NCI-H82 (cell line): Measurements from ENCODE around the gene TEX22.

Source experiments
- DNase-seq: peaks from one replicate; lab custom pipeline; 2025; lab: John Stamatoyannopoulos, UW

TEX22 gene

DNA sequence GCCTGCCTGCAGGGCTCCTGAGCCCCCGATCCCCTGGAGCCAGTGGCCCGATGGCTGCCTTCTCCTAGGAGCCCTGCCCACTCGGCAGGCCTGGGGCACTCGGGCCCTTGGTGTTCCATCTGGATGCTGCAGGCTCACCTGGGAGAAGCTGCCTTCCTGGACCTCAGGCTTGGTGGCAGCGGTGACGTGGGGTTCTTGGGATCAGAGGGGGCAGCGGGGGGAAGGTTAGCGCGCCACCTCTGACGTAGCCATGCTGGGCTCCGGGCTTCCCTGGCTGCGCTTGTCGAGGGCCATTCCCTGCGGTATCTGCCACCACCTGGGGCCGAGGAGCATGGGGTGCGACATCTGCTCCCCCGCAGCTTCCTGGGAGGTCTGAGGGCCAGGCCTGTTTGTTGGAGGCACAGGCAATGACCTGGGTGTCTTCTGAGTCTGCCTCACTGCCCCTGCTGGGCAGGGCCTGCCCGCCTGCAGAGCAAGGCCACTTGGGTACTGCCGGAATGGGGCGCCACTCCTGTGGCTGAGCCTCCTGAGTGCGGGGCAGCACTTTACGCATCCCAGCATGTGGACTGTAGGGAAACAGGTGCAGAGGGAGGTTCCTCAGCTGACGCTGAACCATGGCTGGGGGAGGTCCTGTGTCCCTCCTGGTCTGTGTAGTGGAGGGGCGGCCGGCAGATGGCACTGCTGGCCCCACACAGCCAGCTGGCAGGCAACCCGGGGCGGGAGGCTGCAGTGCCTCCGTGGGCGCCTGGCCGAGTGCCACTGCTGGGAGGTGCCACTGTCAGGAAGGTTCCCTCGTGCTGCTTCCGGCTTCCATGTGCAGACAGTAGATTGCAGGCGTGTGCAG lies 41.6 kb downstream of the TEX22 start:
- DNase-seq, result no peak

DNA sequence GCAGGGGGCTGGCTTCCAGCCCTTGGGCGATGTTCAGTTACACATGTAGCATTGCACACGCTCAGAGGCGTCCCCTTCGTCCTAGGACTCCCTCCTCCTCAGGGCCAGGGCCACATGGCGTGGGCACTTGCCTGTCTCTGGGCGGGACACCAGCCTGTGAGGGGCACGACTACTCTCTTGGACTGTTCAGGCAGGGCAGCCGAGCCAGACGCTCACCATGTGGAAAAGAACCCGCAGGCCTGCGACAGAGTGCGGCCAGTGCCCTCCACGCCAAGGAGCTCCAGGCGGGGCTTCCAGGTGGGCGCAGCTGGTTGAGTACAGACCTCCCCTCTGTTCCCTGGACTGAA lies 42.2 kb downstream of the TEX22 start:
- no peak for DNase-seq

DNA sequence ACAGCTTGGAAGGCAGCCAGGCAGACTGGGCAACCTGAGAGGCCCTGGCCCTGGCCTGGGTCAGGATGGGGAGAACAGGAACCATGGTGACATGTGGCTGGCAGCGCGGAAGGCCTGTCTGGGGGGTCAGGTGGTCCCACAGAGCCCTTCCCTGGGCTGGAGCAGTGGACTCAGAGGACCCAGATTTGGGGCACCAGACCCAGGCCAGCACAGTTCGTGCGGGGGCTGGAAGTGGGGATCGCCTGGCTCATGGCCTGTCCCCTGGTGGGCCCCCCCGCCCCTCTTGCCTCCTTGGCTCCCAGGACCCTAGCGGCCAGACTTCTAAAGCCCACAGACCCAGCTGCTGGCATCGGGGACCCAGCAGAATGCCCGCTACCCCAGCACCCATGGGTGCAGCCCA lies 42.7 kb downstream of the TEX22 start:
- no peak for DNase-seq

DNA sequence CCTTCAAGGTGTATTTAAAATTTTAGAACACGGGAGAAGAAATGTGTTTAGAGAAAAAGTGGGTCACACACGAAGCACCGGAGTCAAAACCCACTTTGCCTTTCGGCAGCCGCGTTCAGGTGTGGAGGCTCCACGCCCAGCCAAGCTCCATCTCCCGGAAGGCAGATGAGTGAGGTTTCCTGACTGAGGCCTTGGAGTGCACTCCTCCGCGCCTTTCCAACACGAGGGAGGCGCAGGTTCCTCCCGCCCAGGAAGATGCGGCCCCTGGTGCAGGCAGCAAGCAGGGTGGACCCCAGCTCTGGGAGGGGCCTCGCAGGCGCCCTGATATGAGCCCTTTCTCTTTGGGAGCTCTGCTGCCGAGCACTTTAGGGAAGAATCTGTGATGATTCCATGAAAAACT lies 43.8 kb downstream of the TEX22 start:
- no peak for DNase-seq

DNA sequence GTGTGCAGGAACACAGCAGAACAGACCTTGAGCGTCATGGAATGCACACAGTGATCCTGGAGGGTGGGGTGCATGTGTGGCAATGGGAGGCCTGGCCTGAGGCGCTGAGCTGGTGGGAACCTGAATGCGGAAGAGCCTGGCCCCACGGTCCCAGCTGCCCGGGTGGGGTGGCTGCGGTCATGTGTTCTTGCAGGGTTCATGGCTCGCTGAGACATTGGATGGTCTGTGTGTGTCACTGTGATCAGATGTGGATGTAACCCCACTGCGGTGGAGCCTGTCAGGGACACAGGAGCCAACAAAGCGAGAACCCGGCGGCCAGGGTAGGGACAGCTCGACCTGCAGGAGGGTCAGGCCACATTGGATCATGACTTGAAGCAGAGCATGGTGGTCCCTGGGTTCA lies 44.5 kb downstream of the TEX22 start:
- DNase-seq, result no peak

DNA sequence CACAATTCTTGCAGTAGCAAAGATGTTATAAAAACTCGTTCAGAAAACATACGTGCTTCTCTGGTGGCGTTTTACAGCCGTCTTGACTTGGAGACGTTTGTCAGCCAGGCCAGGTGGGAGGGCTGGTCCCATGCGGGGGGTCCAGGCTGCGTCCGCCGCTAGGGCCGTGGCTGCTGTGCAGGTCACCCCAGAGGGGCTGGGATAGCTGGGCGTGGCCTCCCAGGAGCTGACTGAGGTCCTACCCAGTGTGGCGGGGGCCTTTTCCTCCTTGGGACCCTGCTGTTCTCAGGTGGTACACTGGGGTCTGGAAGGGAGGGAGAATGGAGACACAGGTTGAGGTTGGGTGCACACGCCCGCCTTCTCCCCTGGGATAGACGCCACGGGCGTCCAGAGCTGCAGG lies 46.5 kb downstream of the TEX22 start:
- no peak for DNase-seq

DNA sequence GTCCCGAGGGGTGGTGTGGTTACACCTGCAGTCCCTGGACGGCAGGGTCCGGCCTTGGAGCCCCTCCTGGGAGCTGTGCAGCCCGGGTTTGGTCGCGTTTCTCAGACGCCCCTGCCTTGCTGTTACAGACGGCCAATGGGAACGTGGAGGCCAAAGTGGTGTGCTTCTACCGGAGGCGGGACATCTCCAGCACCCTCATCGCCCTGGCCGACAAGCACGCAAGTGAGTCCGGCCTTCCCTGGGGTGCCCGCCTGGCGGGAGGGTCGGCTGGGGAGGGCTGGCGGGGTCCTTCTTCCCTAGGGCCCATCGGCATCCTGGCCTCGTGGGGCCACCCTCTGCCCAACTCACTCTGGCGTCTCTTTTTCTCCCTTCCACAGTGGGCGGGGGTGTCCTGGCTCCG lies 47.0 kb downstream of the TEX22 start:
- no peak for DNase-seq

DNA sequence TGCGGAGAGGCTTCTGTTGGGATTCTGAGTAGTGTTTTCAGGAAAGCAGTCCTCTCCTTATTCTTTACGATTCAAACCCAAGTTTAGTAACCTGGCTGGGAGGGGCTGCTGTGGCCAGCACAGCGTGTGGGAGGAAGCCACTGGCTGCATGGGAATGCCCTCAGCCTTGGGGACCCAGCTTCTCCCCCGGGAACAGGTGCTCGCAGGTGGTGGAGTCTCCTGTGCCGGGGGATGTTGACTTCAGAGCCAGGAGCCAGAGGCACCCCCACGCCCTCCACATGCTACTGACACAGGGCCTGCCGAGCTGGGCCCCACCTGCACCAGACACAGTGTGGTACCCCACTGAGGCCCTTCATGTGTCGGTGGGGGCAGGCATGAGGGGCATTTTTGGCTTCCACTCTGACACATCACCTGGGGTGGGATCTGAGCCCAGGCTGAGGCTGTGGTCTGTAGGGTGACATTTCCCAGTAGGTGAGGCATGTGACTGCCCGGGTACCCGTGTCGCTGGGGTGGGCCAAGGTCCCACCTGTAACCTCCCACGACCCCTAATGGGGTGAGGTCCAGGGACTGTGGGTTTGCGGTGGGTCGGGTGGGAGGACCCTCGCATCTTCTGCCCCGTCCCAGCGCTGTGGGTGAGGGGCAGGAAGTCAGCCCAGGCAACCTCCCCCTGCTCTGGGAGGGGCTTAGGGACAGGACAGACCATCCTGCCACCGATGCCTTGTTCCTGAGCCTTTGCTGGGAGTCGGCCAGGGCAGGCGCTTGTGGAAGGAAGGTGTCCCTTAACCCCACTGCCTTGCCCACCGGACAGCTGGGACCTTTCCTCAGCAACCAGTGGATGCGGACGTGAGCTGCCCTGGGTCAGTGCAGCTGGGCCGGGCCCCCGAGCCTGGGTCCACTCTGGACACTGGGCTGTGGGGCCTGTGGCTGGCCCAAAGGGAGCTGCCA lies 47.8 kb downstream of the TEX22 start:
- DNase-seq, result no peak

DNA sequence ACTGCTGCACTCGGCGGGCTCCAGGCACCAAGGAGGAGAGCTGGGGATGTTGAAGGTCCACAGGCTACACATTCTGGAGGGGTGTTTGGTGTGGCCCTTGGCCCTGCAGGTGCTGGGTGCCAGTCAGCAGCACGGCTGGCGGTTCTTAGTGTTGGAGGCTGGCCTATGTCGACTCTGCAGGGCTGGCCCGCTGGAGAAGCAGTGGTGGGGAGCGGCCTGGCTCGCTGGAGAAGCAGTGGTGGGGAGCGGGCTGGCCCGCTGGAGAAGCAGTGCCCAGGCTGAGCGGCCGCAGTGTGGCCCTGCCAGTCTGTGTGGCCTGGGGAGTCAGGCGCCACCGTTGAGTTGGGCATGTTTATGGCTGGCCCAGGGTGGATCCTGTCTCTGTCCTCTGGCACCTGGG lies 48.6 kb downstream of the TEX22 start:
- DNase-seq, result no peak

DNA sequence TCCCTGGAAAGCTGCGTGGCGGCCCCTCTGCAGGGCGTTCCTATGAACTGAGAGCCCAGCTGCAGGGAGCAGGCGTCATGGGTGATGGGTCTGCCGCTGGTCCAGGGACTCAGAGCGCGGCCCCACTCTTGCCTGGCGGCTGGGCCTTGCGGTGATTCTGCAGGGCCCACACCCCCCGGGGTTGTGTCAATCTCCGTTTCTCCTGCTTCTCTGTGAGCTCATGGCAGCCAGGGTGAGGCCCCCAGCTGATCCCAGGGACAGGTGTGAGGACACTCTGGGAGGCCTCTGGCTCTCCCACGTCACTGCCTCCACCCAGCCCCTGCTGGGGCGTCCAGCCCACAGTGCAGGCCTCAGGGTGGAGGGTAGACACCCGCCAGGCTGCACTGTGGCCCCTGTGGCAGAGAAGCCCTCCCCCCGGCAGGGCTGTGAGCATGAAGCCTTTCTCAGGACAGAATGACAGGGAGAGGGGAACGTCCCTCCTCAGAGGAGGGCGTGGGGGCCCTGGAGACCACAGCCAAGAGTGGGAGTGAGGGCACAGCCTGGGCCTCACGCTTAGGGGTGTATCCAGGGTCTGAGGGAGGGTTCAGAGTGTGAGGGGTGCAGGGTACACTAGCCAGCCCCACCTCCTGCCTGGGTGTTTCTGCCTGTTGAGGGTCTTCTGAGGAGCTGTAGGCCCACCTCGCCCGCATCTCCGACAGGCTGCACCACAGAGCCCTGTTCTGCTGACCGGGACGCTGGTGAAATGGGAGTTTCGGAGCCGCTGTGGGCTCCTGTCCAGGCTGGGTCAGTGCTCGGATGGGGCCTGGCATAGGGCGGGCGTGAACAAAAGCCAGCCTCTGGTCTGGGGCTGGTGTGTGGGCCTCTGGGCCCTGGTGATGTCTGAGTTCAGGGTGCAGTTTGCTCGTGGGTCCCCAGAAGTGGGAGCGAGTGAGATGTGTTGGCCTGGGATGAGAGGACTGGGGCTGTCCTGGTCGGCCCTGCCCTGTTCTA lies 49.6 kb downstream of the TEX22 start:
- DNase-seq, result no peak

DNA sequence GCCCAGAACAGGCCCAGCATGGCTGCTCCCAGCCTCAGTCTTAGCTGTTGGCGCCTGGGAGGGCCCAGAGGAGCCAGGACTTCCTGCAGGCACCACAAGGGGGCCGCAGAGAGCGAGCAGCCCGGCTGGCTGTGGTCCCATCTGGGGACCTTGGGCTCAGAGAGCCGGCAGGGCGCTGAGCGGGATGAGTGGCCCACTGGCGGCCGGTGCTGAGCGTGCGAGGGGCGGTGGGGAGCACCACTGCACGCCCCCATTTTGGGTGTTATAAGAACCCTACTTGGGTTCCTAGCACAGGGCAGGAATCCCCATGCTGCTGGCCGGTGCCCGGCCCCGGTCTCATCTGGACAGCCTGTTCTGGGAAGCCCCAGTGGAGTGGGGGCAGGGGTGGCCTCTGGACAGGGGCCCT lies 50.4 kb downstream of the TEX22 start:
- DNase-seq, result peak; percentile 61

DNA sequence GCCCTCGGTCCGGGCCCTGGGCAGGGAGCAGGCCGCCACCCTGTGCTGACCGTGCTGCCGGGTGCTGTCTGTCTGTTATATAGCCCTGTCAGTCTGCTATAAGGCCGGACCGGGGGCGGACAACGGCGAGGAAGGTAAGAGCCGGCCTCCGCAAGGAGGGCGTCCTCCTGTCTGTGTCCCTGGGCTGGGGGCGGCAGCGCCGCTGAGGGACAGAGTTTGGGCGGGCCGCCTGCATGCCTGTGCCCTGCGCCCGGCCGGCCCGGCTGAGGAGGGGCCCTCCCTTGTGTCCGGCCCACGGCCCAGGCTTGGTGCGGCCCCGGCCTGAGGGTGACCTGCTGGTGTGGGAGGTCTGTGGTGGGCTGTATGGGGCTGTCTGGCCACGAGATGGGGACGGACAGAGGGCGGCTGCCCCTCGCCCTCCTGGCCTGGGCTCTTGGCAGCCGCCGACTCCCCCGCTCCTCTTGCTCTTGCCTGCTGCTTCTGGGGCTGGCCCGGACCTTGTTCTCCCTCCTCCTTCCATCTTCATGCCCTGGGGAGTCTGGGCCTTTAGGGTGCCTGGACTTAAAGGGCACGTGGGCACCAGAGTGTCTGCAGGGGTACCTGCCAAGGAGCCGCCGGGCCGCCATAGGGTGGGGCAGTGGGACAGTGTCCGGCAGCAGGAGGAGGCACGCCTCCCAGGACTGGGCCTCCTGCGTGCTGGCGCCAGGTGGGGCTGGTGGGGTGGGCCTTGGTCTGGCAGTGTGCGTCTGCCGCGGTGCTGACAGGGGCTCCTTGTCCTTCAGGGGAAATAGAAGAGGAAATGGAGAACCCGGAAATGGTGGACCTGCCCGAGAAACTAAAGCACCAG lies 51.2 kb downstream of the TEX22 start:
- DNase-seq, result no peak

DNA sequence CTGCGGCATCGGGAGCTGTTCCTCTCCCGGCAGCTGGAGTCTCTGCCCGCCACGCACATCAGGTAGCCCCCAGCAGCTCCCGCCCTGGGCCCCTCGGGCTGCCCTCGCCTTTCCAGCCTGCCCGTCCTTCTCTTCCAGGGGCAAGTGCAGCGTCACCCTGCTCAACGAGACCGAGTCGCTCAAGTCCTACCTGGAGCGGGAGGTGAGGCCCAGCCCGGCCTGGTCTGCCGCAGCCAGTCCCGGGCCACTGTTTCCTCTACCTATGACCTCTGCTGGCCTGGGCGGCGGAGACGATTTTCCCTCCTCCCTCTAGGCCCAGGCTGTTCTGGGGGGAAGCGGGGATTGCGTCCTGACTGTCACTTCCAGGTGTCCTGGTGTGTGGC lies 51.8 kb downstream of the TEX22 start:
- no peak for DNase-seq

DNA sequence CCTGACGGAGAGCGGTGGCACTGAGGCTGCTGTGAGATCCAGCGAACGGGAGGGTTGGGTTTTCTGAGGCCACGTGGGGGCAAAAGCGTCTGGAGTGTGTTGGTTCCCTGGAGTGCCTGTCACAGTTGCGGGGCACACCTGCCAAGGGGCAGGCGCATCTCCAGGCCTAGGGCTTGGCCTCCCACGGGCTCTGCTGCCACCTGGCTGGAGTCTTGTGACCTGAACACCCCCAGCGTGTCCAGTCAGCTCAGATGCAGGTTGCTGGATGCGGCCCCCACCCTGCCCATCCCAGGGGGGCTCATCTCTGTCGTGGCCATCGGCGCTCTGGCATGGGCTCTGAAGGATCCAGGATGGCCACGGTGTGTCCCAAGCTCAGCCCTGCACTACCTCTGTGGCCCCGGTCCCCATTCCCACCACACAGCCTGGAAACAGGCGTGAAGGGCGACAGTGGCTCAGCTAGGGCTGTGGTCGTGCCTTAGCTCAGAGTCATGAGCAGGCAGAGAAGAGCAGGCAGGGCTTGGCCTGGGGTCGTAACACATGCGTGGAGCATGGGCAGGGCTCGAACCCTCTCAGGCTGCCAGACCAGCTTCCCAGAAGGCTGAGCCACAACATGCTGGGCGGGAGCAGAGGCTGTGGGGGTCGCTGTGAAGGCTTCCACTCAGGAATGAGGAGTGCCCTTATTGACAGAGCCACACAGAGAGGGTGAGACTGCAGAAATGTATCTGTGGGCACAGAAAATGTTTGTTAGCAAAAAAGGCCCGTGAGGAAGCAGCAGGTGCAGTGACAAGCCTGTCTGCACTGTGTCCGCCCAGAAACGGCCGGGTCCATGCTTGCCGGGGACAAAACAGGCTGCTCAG lies 52.8 kb downstream of the TEX22 start:
- no peak for DNase-seq

DNA sequence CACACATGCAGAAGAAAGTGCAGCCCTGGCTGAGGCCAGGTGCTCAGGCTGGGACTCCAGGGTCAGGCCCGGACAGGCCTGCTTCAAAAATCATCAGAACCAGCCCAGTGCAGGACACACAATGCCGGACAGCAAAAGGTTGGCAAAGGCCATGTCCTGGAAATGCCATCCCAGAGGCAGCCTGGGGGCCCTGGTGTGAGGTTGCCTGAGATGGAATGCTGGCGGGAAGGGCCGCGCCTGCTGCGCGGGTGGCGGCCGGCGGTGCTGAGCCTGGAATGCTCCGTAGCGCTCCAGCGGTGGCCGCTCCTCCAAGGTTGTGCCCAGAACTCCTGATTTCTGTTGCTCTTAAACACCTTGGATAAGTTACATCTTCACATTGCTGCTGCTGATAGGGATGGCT lies 54.6 kb downstream of the TEX22 start:
- no peak for DNase-seq

DNA sequence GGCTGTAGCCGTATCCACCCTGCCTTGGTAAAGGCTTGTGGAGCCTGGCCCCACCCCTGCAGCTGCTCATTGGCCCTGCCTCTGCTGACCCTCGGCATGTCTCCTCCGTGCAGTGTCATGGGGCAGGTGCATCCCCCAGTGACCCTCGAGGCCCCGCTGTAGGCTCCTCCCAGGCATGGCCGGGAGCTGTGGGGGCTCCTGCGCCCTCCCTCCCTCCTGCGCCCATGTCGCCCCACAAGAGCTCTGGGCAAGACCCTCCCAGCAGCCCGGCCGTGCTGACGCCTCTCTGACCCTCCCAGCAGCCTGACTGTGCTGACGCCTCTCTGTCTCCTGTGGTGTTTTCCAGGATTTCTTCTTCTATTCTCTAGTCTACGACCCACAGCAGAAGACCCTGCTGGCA lies 55.5 kb downstream of the TEX22 start:
- no peak for DNase-seq

DNA sequence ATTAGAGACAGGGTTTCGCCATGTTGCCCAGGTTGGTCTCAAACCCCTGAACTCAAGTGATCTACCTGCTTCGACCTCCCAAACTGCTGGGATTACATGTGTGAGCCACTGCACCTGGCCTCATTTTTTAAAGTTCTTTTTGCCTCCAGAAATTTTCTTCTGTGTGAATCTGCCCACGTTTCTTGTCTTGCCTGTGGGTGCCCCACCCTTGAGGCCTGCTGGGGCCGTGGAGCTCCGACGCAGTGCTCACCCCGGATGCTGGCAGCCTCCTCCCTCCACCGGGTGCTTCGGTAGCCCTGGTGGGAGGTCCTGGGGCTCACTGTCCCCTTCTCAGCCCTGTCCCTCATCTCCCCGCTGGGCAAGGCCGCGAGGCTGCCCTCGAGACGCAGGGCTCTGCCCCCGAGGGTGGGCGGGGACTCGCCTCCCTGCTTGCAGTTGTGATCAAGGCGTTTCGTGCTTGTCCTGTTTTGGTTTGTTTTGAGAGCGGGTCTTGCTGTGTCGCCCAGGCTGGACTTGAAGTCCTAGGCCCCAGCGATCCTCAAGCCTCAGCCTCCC lies 56.8 kb downstream of the TEX22 start:
- no peak for DNase-seq

DNA sequence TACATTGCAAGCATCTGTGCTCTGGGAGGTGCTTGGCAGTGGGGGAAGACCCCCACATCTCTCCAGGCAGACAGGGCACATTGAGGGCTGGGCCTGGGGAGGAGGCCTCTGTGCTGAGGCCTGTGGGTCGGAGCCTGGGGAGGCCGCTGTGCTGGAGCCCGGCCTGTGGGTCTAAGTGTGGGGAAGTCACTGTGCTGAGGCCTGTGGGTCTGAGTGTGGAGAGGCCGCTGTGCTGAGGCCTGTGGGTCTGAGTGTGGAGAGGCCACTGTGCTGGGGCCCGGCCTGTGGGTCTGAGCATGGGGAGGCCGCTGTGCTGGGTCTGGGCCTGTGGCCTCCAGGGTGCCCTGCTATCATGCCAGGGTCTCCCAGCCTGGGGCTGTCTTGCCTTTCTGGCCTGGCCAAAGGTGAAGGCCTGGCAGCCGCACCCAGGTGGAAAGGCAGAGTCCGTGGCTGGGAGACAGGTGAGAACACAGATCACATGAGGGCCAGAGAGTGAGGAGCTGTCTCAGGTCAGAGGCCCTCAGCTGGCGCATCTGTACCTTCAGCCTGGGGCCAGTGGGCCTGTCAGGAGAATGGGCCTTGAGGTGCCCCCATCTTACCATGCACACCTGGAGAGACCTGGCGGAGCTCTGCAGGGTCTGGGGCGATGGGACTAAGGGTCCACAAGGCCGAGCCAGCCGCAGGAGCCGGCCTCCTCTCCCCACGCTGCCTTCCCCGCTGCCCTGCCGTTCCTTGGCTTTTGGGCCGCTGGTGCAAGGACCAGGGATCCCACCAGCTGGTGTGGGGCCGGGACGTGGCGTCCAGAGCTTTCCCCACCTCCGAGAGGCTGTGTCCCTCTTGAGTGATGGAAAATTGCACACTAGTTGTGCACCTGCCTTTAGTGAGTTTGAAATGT lies 57.7 kb downstream of the TEX22 start:
- no peak for DNase-seq
